Measurements from ENCODE around the gene ZFAND6.
"Not testable (repeated sequence)": the region's sequence is repeated elsewhere in the genome, so short reads cannot be mapped to it uniquely, and the experiment has no call there.

The ZFAND6 gene

DNA sequence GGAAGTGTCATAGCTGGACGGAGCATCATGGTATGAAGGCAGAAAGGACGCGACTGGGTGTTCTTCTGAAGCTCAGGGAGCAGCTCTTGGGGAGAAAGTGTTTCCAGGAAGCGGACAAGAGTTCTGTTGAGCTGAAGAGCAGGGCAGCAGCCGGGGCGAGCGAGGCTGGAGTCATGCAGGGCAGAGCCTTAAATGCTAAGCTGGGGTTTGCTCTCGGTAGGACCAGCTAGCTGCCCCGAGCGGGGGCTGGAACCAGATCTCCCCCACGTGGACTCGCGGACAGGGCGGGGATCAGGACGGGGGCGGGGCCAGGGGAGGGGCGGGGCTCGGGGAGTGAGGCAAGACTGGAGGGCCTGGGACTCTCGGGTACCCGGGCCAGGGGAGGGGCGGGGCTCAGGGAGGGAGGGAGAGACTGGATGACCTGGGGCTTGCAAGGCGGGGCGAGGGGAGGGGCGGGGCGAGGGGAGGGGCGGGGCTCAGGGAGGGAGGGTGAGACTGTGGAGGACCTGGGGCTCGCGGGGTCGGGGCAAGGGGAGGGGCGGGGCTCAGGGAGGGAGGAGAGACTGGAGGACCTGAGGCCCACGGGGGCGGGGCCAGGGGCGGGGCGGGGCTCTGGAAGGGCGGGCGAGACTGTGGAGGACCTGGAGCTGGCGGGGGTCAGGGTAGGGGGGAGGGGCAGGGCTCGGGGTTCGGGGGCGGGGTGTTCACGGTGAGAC is 92.9 kb downstream of the ZFAND6 start:
- DNase-seq, result peak; percentile 97

DNA sequence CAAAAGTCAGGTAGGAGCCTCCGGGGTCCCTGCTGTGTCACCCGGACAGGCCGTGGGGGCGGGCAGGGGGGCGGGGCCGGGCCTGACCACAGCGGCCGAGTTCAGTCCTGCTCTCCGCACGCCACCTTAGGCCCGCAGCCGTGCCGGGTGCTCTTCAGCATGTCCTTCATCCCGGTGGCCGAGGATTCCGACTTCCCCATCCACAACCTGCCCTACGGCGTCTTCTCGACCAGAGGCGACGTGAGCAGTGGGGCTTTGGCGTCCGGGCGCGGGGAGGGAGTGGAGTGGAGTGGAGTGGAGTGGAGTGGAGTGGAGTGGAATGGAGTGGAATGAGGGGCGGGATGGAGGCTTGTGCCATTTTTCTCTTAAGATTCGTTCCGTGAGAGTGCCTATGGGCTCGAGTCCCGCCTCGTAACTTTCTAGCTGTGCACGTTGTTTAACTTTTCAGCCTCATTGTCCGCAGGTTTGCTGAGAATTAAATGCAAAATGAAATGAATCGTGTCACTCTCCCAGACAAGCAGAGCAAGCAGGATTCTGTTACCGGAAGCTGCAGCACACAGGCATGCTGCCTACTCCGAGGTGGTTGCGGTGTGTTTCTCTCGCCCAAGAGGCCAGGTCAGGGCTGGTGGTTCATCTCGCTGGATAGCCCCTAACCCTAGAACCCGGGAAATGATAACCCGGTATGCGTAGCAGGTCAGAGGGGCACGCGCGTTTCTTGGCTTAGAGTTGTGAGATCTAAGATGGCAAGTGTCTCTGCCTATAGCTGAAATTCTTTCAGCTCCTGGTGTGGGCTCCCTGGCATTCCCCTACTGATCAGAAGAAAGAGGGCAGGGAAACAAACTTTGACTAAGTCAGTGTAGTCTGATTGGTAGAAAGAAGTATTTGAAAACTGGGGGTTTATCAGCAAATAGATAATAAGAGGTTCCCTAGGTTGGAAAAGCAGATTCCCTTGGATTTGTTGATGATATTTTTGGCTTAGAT is 93.7 kb downstream of the ZFAND6 start, which contains the start of gene FAH:
TSS of gene FAH (plus strand) at position 104 of the 981 bp plus-strand sequence. CDS start at position 160, 56 bp downstream.
- no peak for DNase-seq

DNA sequence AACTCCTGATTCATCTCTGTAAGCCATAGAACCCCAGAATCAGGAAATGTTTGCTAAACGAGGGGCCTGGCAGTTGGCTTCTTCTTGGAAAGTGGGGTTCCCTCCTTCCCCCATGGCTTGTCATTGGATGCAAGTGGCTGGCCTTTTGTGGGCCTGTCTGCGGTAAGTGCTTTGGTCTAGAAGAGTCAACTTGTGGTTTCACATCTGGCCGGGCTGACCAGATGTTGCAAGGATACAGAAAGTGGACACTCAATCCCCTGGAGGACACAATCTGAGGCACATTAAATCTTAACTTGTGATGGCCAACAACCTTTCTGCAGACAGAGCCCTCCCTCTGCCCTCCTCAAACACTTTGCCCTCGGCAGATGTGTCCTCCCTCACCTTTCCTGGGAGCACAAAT is 94.4 kb downstream of the ZFAND6 start:
- no peak for DNase-seq

DNA sequence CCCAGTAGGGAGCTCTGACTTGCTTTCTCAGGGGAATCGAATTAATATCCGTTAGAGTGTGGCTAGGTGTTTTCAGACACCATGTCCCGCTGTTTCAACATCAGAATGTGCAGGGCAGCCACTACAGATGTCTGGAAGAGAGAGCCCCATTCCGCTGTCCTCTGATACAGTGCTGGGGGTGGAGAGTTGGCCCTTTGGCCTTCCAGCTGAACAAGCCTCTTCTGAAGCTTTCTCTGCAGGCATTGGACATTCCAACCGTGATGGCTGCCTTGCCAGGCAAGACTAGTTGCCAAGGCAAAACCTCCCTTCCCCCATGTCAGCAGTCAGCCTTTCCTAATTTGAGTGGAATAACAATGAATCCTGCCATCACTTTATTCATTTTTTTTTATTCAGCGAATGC is 94.9 kb downstream of the ZFAND6 start:
- DNase-seq, result no peak

DNA sequence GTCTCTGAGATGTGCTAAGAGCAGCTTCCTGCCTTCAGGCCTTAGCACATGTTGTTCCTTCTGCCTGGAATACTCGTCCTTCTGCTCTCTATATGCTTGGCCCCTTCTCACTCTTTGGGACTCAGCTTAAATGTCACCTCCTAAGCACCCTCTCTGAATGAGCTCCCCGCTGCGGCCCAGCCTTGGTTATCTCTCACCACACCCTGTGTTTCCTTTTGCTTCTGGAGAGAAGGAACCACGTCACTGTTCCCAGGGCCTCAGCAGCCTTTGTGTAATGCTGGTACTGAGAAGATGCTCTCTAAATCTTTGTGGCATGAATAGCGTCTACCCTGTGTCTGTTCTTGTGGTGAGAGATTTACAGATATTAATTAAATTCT is 95.5 kb downstream of the ZFAND6 start:
- DNase-seq, result no peak

DNA sequence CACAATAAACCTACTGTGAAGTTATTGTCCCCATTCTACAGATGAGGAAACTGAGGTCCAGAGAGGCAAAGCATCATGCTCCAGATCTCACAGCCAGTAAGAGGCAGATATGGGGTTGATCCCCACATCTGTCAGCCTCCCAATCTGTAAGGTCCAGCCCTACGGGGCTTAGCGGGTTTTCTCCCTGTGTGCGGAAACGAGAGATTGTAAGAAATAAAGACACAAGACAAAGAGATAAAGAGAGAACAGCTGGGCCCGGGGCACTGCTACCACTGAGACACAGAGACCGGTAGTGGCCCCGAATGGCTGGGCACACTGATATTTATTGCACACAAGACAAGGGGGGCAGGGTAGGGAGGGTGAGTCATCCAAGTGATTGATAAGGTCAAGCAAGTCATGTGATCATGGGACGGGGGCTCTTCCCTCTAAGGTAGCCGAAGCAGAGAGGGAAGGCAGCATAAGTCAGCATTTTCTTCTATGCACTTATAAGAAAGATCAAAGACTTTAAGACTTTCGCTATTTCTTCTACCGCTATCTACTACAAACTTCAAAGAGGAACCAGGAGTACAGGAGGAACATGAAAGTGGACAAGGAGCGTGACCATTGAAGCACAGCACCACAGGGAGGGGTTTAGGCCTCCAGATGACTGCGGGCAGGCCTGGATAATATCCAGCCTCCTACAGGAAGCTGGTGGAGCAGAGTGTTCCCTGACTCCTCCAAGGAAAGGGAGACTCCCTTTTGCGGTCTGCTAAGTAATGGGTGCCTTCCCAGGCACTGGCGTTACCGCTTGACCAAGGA is 96.1 kb downstream of the ZFAND6 start:
- not testable (repeated sequence) for DNase-seq

DNA sequence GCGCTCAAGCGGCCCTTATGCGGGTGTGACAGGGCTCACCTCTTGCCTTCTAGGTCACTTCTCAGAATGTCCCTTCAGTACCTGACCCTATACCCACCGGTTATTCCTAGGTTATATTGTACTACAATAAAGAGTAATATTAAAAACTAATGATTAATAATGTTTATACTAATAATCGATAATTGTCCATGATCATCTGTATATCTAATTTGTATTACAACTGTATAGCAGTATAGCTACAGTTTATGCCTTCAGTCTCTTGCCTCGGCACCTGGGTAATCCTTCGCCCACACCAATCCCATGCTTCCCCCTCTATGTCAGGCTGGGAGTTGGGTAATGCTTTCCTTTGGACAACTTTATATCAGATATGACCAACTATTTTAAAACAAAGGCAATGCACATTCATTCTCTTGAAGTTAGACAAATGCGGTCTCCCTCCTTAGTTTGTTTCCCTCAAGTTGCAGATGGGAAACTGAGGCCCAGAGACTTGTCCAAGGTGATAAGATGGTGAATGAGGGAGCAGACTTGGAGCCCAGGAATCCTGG is 96.8 kb downstream of the ZFAND6 start:
- no peak for DNase-seq

DNA sequence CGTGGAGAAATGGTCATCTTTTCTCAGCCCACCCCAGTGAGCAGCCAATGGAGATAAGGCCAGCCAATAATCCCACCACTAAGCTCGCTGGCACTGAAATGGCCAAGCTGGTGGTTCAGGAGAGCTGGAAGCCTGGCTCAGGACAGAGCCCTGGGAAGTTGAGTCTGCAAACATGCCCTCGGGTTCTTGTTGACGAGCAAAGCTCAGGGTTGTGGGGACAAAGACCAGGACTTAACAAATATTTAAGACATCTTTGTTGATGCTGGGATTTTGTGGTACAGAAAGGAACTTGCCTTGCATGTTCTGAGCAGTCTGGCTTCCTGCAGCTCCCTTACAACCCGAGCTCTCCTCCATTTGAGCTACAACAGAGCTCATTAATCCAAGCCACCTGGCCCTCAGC is 97.7 kb downstream of the ZFAND6 start:
- no peak for DNase-seq

DNA sequence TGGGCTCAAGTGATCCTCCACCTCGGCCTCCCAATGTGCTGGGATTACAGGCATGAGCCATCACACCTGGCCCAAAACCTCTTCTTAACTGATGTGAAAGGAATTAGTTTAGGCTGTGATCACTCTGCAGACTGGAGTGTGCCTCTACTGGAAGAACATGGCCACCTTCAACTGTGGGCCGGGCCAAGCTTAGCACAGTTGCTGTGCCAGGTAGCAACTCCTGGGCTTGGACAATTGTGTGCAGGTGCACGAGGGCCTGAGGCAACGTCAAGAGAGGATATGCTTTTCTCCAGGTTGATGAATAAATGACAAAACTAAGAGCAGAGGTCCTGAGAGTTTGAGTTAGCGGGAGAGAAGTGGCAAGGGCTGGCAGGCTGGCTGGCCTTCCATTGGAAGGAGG is 99.8 kb downstream of the ZFAND6 start:
- no peak for DNase-seq

DNA sequence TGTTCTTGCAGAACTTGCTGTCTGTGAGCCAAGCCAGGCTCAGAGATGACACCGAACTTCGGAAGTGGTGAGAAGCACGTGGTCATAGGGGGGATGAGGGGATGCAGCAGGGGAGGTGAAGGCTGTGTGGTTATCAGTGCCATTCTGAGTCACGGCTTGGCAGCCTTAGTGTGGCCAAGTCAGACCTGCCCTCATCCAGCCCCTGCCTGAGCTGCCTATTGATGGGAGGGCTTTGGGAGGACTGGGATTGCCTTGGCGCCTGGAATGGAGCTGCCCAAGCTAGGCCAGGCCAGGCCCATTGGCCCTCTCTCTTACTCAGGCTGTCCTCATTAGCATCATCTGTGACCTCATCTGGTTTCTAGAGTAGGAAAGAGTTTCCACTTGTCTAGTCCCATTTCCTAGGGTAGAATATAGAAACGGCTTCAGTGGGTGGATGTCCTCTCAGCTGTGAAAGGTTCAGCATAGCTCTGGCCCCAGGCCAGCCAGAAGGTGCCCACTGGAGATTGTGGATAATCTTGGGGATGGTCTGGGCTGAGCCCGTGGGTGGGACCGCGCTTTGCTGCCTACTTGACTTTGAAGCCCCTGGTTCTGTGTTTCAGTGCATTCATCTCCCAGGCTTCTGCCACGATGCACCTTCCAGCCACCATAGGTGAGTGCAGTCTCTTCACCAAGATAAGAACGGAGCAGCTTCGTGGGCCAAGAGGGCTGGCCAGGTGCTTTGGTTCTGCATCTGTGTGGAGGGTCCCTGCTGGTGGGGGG is 100.5 kb downstream of the ZFAND6 start:
- DNase-seq, result no peak

DNA sequence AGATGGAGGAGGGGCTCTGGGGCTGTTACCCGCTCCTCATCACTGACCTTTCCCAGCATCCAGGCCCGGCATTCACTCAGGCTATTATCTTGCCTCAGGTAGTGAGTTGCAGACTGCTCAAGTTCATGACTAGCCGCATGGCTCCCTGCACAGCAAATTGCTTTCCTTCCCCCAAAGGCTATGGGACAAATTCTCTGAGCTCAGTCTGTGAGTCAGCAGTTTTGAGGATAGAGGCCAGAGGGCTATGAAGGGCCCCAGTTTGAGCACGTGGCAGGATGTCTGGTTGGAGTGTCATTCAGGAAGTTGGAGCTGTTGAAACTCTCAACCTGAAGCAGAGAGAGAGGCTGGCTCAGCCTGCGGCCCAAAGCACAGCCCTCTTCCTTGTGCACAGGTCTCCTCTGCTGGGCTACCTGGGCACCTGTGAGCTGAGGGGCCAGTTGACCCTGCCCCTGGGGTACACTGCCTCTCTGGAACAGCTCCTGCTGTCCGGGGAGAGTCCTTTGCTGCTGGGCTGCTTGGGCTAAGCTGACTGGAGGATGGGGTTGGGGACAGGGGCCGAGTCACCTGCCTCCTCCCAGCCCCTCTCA is 101.2 kb downstream of the ZFAND6 start:
- DNase-seq, result no peak

DNA sequence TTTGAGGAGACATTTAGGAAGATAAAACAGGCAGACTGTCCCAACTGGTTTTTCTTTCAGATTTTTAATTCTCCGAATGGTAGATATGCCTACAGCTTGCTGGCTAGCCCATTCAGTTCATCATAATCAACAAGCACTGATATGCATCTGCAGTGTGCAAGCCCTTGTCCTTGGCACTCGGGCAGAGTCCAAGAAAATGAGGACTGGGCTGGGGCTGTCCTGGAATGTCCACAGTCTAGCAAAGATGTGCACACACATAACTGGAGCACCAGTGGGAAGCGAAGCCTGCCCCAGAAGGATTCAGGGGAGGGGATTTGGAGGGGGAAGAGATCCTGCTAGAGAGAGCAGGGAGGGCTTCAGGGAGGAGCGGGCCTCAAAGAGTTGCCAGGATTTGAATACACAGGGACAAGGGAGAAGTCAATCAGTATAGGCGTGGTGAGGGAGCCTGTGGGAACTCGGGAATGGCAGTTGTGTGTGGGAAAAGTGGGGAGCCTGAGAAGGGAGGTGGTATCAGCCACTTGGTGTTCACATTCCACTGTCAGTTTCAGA is 102.1 kb downstream of the ZFAND6 start:
- no peak for DNase-seq

DNA sequence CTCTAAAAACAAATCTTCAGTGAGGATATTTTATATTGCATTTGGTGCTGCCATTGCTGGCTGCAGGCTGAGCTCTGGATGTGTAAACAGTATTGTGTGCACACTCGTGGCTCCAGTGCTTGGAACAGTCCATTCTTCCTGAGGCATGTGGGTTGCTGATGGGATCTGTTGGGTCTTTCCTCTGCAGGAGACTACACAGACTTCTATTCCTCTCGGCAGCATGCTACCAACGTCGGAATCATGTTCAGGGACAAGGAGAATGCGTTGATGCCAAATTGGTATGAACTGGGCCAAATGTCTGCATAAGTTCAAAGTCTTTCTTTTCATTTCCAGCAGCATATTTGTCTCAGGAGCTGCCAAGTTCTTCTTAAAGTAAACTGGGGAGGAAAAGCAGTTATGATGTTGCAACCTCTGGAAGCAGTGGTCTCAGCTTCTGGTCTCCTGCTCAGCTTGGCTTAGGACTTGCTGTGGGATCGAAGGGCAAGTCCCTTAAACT is 102.6 kb downstream of the ZFAND6 start:
- DNase-seq, result no peak

DNA sequence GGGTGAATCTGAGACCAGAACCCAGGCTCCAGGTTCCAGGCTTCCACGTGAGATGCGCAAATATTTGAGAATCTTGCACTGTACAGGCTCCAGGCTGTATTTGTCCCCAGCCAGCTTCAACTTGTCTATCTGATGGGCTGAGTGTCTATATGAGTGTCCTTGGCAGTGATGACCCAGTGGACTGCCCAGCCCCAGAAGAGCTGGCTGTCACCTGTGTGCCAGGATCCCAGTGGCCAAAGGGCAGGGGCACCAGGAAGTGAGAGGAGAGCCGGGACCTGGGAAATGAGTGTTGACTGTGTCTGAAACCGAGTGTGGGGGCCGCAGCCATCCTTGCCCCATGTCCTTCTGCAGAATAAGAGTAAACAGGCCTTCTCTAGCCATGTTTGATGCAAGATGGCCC is 103.7 kb downstream of the ZFAND6 start:
- DNase-seq, result no peak

DNA sequence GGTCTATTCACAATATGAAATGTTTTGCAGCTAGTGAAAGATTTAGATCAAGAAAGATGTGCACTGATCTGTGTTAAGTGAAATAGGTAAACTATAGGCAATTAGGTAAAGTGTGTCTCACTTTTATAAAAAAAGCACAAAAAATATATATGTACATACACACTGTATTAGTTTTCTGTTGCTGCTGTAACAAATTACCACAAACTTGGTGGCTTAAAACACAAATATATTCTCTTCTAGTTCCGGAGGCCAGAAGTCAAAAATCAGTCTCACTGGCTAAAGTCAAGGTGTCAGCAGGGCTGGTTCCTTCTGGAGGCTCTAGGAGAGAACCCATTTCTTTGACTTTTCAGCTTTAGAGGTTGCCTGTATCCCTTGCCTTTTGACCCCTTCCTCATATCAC is 104.4 kb downstream of the ZFAND6 start:
- DNase-seq, result no peak

DNA sequence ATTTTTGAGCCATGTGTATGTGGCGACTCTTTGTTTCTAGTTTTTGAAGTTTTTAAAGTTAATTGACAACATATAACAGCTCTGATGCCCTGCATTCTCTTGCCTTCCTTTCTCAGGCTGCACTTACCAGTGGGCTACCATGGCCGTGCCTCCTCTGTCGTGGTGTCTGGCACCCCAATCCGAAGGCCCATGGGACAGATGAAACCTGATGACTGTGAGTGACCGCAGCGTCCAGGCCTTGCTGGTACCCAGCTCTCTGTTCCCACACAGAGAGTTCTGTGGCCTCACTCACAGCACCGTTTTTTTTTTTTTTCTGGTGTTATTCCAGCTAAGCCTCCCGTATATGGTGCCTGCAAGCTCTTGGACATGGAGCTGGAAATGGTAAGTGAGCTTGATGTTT is 108.5 kb downstream of the ZFAND6 start:
- no peak for DNase-seq

DNA sequence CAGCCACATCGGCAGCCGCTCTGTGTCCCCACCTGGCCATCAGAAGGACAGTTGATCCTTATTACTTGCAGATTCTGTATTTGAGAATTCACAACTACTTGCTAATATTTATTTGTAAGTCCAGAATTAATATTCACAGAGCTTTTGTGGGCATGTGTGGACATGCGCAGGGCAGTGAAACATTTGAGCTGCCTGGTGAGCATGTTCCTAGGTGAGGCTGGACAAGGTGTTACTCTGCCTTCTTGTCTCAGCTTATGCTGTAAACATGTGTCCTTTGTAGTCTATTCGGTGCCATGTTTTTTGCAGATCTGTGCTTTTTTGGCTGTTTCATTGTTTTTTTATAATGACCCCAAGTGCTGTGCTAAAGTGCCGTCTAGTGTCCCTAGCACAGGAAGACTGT is 108.9 kb downstream of the ZFAND6 start:
- DNase-seq, result no peak

DNA sequence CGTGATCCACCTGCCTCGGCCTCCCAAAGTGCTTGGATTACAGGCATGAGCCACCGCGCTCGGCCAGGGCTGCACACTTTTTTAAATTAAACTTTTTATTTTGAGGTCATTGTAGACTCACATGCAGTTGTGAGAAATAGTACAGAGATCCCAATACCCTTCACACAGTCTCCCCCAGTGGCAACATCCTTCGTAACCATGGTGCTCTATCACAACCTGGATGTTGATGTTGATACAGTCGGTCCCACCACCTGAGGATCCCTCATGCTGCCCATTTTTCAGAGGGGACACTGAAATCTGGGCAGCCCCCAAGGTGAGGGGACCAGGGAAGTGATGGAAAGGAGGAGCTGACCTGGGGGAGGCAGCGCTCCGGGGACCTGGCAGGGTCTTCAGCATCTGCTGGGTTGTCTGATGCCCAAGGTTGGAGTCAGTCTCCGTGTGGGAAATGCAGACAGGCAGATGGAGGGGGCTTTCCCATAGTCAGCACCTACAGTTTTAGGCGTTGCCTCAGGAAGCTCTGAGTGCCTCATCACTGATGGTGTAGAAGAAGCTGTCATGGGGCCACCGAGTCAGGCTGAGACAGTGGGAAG is 110.4 kb downstream of the ZFAND6 start:
- DNase-seq, result no peak

DNA sequence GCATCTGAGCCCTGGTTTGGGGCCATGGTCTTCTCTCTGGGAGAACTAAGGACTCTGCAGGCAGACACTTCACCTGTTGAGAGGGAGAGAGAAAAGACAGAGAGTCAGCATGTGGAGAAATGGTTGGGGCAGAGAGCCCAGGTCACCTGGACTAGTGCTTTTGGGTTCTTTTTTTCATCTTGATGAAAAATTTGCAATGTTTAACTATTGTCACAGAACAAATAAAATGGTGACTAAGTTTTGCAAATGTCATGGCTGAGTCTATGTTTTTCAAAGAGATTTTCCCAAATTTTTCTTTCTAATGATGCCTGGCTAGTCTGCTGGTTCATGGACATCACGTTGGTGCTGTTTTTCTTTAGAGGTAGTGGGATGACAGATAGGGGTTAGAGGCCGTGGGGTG is 111.1 kb downstream of the ZFAND6 start:
- DNase-seq, result peak; percentile 11

DNA sequence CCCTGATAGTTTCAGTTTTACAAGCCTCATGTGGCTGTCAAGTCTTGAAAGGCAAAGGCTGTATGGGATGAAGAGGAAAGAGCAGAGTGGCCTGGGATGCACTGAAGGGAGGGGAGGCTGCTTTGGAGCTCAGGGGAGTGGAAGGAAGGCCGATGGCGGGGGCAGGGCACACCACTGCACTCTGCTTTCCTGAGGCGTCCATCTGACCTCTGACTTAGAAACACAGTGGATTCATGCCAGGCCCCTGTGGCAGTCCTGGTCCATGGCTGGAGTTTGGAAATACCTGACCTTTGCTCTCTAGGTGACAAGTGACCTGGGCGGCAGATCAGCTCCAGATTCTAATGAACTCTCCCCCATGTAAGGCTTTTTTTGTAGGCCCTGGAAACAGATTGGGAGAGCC is 112.3 kb downstream of the ZFAND6 start:
- peak; percentile 22 for DNase-seq

DNA sequence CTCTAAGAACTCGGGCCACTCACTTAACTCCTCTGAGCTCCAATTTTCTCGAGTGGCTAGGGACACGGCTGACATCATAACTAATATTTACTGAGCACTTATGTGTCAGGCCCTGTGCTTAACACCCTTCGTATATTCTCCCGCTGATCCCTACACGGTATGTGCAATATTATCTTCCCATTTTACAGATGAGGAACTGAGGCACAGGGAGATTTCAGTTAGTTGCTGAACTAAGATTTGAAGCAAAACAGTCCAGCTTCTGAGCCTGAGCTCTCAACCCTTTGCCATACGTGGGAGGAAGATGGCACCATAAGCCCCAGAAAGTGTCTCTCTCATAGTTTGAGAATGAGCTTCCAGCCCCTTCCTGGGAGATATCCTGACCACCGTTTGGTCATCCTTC is 112.9 kb downstream of the ZFAND6 start:
- no peak for DNase-seq
